Hepatocyte (in vitro differentiated cells): ENCODE data around the gene SEMA3A.

Source experiments
- CTCF ChIP-seq: fragments of 200-600 bp; sonication (generic); IDR thresholded peaks from 2 replicates; pipeline ENCODE4 v1.5.1; 2016; ENCODE audit warnings: antibody characterized with exemption, mild to moderate bottlenecking; ENCODE audit not compliant: poor library complexity
- EZH2 ChIP-seq: fragments of 200-600 bp; sonication (generic); IDR thresholded peaks from 2 replicates; pipeline ENCODE4 v1.6.1; 2016; ENCODE audit warnings: antibody characterized with exemption, mild to moderate bottlenecking, borderline replicate concordance

- no peak for TF ChIP-seq CTCF
- no peak for TF ChIP-seq EZH2
Measured at GRCh38 chr7:84055904-84056605, 138.5 kb downstream of the SEMA3A start.
